ENCODE data around the gene FOSL2.

The FOSL2 gene

DNA sequence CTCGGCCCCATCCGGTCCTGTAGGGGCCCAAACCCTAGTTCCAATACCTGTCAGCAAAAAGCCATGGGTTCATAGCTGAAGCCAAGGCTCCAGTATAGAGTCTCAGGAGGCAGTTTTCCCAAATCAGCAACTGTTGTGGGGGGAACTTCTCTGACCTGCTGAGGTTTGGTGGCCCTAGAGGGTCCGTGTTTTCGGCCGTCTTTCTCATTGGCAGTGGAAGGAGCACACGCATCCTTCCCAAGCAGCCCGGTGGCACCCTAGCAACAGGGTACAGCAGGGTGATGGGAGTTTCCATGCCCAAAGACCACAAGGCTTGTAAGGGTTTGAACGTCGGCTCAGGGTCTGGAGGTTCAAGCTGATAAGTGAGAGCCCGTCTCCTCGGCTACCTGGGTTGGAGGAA is 6.6 kb downstream of the FOSL2 start:
- Histone ChIP-seq H3K79me2 (ENCODE audit: insufficient read depth, low read depth) (no peaks in the 10 kb centered on the region), H3K9ac (no peak overlapping the region), H2AFZ (ENCODE audit: low read depth) (no peak overlapping the region), H3K27me3 (ENCODE audit: insufficient read depth, low read depth) (no peaks in the 10 kb centered on the region), H3K4me3 (IDR thresholded peaks at IDR 0.05; ENCODE audit: insufficient read depth, low read depth, low read length) (no peak overlapping the region), H3K4me2 (no peak overlapping the region), H3K36me3 (ENCODE audit: insufficient read depth) (no peaks in the 10 kb centered on the region), H4K20me1 (ENCODE audit: insufficient read depth) (no peaks in the 10 kb centered on the region), H3K4me1 (ENCODE audit: low read depth, poor library complexity, severe bottlenecking) (peaks cover 13% of the 10 kb centered on the region), H3K27ac (no peak overlapping the region)
- TF ChIP-seq, protein P1, sequence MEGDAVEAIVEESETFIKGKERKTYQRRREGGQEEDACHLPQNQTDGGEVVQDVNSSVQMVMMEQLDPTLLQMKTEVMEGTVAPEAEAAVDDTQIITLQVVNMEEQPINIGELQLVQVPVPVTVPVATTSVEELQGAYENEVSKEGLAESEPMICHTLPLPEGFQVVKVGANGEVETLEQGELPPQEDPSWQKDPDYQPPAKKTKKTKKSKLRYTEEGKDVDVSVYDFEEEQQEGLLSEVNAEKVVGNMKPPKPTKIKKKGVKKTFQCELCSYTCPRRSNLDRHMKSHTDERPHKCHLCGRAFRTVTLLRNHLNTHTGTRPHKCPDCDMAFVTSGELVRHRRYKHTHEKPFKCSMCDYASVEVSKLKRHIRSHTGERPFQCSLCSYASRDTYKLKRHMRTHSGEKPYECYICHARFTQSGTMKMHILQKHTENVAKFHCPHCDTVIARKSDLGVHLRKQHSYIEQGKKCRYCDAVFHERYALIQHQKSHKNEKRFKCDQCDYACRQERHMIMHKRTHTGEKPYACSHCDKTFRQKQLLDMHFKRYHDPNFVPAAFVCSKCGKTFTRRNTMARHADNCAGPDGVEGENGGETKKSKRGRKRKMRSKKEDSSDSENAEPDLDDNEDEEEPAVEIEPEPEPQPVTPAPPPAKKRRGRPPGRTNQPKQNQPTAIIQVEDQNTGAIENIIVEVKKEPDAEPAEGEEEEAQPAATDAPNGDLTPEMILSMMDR (conservative IDR thresholded peaks at IDR 0.05; ENCODE audit: low read depth, low read length): no peak

DNA sequence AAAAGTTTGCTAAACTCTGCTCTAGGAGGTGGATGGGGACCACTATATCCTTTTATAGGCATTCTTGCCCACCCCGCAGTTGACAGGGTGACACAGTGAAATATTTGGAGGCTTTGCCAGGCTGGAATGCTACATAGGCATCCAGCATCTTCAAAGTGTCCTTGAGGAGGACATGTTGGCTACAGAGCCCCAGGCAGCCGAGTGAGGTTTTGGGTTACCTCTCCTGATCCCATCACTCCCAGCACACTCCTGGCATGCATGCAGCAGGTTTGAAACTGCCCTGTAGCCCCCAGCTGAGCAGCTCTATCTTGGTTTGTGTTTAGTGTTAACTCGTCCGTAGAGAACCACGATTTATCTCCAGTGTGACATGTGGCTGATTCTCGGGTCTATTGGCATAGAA is 7.3 kb downstream of the FOSL2 start:
- Histone ChIP-seq H3K79me2 (ENCODE audit: insufficient read depth, low read depth) (no peaks in the 10 kb centered on the region), H4K20me1 (ENCODE audit: insufficient read depth) (no peaks in the 10 kb centered on the region), H3K27ac (no peak overlapping the region), H3K4me2 (no peak overlapping the region), H3K4me1 (ENCODE audit: low read depth, poor library complexity, severe bottlenecking) (peaks cover 13% of the 10 kb centered on the region), H2AFZ (ENCODE audit: low read depth) (no peak overlapping the region), H3K36me3 (ENCODE audit: insufficient read depth) (no peaks in the 10 kb centered on the region), H3K9ac (no peak overlapping the region), H3K27me3 (ENCODE audit: insufficient read depth, low read depth) (no peaks in the 10 kb centered on the region), H3K4me3 (IDR thresholded peaks at IDR 0.05; ENCODE audit: insufficient read depth, low read depth, low read length) (no peak overlapping the region)
- TF ChIP-seq, protein P1 (conservative IDR thresholded peaks at IDR 0.05; ENCODE audit: low read depth, low read length): no peak

DNA sequence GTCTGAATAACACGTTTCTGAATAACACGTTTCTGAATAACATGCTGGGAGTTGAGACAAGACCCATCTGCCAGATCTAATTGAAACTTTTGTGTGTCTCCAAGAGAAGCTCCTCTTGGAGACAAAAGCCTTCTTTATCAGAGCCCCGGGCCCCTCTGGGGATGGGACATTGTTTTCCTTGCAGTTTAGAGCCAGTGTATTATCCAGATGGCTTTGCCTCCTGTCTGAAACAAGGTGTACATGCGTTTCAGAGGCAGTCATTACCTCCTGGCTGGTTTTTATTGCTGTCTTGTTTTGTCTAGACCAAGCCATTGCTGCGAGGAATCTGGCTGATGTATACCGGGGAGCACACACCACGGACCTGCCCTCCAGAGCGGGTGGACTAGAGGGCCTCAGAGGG is 7.8 kb downstream of the FOSL2 start:
- H3K27ac ChIP-seq: no peak overlapping the region
- no peak overlapping the region for H2AFZ ChIP-seq (ENCODE audit: low read depth)
- H3K36me3 ChIP-seq (ENCODE audit: insufficient read depth): no peaks in the 10 kb centered on the region
- H3K4me2 ChIP-seq: no peak overlapping the region
- no peaks in the 10 kb centered on the region for H3K79me2 ChIP-seq (ENCODE audit: insufficient read depth, low read depth)
- H3K4me1 ChIP-seq (ENCODE audit: low read depth, poor library complexity, severe bottlenecking): peaks cover 13% of the 10 kb centered on the region
- TF ChIP-seq, protein P1 (conservative IDR thresholded peaks at IDR 0.05; ENCODE audit: low read depth, low read length): no peak
- no peak overlapping the region for H3K4me3 ChIP-seq (IDR thresholded peaks at IDR 0.05; ENCODE audit: insufficient read depth, low read depth, low read length)
- H4K20me1 ChIP-seq (ENCODE audit: insufficient read depth): no peaks in the 10 kb centered on the region
- no peaks in the 10 kb centered on the region for H3K27me3 ChIP-seq (ENCODE audit: insufficient read depth, low read depth)
- no peak overlapping the region for H3K9ac ChIP-seq

DNA sequence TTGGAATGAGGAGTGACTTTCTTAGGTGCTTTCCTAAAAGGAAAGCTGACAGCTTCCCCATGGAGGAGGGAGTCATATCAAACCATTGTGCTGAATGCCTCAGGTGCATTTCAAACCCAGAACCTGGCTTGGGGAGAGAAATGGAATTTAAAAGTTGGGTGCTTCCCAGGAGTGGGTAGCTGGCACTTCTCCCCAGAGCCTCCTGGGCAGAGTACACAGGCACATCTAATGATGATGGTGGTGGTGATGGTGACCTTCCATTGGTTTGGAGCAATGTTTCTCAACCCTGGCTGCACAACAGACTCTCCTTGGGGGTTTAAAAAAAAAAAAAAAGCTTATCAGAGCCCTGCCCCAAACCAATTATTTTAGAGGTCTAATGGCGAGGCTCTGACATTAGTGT is 8.3 kb downstream of the FOSL2 start:
- Histone ChIP-seq H3K9ac (no peak overlapping the region), H3K79me2 (ENCODE audit: insufficient read depth, low read depth) (no peaks in the 10 kb centered on the region), H3K27me3 (ENCODE audit: insufficient read depth, low read depth) (no peaks in the 10 kb centered on the region), H3K36me3 (ENCODE audit: insufficient read depth) (no peaks in the 10 kb centered on the region), H4K20me1 (ENCODE audit: insufficient read depth) (no peaks in the 10 kb centered on the region), H3K4me3 (IDR thresholded peaks at IDR 0.05; ENCODE audit: insufficient read depth, low read depth, low read length) (no peak overlapping the region), H3K4me1 (ENCODE audit: low read depth, poor library complexity, severe bottlenecking) (peaks cover 12% of the 10 kb centered on the region), H3K4me2 (no peak overlapping the region), H3K27ac (no peak overlapping the region), H2AFZ (ENCODE audit: low read depth) (no peak overlapping the region)
- TF ChIP-seq, protein P1 (conservative IDR thresholded peaks at IDR 0.05; ENCODE audit: low read depth, low read length): no peak

Measured in KMS-11 (cell line).